HG02870 (cell line): ENCODE results near the gene MEG3.
"Not testable (repeated sequence)": the region's sequence is repeated elsewhere in the genome, so short reads cannot be mapped to it uniquely, and the experiment has no call there.

Experiments
- ATAC-seq: cut with Tn5 transposase; IDR thresholded peaks from one replicate; pipeline ENCODE4 v1.9.1; 2021; ENCODE audit warnings: mild to moderate bottlenecking, moderate library complexity; ENCODE audit not compliant: unreplicated experiment

MEG3 gene

GRCh38 chr14:100813291-100813690 lies 12.6 kb upstream of the MEG3 start:
- no peak for ATAC-seq

GRCh38 chr14:100815478-100816285 lies 10.2 kb upstream of the MEG3 start:
- ATAC-seq: no peak

- no peak for ATAC-seq
Observed at GRCh38 chr14:100816286-100816949, 9.5 kb upstream of the MEG3 start.

DNA sequence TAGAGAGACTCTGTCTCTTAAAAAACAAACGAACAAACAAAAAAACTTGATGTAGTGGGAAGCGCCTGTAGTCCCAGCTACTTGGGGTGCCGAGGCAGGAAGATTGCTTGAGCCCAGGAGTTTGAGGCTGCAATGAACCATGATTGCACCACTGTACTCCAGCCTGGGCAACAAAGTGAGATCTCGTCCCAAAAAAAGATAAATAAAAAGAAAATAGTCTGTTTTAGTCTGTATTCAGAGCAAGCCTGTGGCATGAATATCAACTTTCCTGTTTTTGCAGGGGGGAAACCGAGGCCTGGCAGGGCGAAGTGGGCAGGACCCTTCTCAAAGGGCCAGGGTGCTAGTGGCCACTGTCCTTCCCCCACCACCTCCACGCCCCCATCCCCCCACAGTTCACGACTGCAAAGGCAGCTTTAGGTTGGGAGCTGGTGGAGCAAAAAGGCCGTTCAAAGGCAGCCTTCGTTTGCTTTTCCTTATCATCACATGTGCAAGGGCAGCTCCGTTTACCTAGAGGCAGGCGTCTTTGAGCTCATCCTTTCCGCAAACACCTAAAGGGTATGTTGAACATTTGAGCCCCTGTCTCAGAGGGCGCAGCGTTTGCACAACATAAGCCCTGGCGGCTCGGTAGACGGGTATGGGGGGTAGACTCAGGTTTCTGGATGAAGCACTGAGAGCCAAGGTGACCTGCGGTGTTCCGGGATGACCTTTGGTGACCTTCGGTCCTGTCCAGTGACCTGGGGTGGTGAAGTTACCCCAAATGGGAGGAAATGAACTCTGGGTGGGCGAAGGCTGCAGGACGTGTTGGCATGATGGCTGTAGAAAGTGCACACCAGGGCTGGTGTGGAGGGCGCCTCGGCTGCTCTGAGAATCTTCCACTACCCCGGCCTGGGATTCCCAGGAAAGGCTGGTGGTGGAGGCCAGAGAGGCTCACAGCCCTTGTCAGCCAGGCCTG lies 8.7 kb upstream of the MEG3 start:
- ATAC-seq: no peak

DNA sequence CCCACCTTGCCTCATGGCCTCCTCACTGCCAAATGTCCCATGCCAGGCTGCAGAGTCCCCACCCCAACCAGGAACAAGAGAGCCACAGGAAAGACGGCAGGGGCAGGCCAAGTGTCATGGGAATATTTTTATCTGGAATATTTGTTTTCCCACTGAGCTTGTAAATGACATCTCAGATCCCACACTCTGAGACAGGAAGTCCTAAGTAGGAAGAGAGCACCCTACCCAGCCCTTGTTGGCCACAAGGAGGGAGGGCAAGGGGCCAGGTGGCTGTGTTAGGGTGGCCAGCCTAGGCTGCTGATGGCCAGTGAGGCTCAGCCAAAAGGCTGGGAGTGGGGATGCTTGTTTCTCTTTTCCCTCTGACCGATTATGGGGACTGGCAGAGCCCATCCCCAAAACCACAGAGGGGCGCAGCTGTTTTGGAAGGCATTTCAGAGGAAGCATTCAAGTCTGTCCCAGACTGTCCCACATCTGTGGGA lies 7.7 kb upstream of the MEG3 start:
- no peak for ATAC-seq

DNA sequence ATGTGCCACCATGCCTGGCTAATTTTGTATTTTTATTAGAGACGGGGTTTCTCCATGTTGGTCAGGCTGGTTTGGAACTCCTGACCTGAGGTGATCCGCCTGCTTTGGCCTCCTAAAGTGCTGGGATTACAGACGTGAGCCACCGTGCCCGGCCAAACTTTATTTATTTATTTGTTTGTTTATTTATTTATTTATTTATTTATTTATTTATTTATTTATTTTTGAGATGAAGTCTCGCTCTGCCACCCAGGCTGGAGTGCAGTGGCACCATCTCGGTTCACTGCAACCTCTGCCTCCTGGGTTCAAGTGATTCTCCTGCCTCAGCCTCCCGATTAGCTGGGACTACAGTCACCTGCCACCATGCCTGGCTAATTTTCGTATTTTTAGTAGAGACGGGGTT lies 7.0 kb upstream of the MEG3 start:
- not testable (repeated sequence) for ATAC-seq

GRCh38 chr14:100819453-100819828 lies 6.5 kb upstream of the MEG3 start:
- no peak for ATAC-seq

DNA sequence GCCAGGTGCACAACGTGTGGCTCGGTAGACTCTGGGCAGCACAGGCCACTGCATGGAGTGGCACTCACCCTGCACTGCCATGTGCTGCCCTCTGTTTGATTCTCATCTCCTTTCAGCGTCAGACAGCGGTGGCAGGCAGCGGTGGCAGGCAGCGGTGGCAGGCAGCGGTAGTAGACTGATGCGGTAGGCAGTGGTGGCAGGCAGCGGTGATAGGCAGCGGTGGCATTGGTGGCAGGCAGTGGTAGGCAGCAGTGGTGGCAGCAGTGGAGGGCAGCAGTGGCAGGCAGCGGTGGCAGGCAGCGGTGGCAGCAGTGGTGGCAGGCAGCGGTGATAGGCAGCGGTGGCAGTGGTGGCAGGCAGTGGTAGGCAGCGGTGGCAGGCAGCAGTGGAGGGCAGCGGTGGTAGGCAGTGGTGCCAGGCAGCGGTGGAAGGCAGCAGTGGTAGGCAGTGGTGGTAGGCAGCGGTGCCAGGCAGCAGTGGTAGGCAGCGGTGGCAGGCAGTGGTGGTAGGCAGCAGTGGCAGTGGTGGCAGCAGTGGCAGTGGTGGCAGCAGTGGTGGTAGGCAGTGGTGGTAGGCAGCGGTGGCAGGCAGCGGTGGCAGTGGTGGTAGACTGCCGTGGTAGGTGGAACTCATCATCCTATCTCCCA lies 6.0 kb upstream of the MEG3 start:
- no peak for ATAC-seq

DNA sequence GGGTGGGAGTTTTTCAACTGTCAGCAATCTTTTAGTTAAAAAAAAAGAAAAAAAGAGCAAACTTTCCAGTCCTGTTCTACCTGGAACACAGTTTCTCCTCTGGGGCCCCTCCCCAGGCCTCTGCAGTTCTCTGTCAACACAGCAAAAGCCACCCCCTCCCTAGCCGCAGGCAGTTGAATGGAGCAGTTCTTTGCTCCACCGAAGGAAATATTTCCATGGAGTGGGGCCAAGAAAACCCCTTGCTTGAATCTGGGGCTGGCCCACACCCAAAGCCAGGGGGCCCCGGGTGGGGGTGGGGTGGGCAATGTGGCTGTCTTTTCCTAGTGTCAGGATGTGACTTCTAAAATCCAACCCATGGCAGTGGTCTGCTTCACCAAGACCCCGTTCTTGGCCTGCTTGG lies 5.0 kb upstream of the MEG3 start:
- no peak for ATAC-seq

DNA sequence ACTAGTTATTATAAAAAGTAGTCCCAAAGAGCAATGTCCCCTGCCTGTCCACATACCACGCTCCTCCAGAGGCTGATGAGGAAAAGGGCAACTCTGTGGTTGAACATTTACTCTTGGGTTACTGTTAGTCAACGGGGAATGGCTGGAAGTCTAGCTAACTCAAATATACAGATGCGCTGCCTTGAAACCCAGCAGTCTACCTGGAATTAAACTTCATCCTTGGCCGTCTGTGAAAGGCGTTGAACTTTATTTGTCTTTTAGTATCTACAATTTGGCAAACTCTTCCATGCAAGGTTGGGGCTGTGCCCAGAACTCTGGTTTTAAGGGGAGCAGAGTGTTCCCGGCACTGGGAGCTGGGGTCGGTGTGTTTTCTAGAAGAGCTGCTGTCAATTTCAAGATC lies 3.9 kb upstream of the MEG3 start:
- ATAC-seq: no peak

DNA sequence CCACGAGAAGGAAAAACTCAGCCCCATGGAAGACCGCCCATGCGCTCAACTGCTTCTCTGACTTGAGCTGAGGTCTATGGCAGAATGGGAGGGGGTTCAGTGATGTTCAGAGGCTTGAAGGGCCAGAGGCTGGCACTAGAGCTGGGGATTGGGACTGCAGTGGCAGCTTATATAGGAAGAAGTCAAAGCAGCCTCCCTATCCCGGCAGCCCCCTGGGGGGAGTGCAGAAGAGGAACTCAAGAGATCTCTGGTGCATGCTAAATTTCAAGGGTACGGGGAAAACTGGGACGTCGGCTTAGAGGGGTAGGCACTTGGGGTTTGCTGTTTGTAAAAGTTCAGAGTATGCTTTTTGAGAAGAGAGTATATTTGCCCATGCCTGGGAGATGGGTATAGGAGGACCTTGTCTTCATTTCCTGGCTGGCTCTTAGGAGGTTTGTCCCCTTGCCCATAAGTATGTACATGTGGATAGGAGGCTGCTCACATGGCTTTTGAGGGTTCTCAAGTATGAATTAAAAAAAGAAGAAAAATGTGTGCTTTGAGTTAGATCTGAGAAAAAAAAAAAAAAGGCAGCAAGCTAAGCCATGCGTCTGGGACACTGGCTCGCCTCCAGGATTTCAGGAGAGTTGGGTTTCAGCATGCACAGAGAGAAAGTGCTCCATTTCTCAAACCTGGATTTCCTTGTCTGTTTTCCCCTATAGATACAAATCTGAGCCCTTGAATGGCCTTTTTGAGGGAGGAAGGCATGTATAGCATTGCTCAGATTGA lies 3.2 kb upstream of the MEG3 start:
- no peak for ATAC-seq

- no peak for ATAC-seq
Observed at GRCh38 chr14:100823413-100824080, 2.4 kb upstream of the MEG3 start.

DNA sequence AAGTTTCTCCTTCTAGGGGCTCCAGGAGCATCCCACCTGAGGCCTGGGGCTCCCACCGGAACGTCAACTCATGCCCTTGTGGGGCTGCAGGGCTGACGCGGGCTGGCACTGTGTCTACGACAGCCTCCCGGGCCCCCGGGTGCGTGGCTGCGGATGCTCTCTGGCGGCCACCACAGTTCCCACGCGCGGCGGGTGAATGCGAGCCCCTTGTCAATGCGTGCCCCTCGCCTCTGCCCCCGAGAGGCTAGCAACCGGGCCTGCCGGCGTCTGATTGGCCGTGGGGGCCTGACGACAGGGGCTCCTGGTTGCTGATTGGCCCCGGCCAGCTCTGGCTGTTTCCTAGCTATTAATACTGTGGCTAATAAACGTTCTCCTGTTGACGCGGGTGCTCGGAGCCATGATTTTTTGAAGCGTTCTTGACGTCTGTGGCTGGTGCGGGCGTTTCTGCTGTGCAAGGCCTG lies 1.8 kb upstream of the MEG3 start:
- no peak for ATAC-seq

GRCh38 chr14:100824901-100825712 lies 811 bp upstream of the MEG3 start:
- no peak for ATAC-seq

DNA sequence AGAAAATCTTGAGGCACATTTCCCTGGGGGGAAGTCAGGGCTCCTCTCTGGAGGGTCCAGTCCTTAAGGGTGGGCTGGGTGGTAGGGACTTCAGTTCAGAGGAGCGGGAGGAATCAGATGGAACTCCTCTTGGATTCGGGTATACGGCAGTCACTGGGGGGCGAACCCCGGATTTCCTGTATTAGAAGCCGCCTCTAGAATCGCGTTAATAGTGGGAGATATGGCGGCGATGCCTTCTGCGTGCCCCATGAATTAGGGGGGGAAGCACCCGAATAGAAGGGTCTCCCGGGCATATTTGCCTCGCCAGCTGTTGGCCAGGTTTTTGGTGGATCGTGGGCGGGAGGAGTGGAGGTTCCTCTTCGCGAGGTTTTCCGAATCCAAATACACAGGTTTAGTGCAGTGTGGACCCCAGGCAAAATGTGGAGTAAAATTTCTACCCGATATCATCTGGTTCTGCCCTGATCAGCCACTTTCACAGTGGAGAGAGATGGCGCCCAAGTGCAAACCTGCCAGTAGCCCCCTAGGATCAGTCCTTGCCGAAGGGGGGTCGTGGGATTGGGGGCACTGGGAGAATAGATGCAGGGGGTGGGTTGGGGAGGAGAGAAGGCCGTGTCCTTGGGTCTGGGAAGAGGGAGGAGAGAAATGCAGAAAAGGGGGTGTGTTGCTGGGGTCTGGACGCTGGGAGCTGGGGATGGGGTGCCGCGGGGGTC lies 628 bp downstream of the MEG3 start:
- ATAC-seq: no peak

GRCh38 chr14:100827101-100828021 lies 1.4 kb downstream of the MEG3 start:
- ATAC-seq: no peak
